Measurements from ENCODE around the gene NTN5. TPM values are rescaled to one million over a fixed set of nuclear protein-coding genes. Genes with fewer than 3 reads are reported as not detected.
"Not testable (repeated sequence)": the region's sequence is repeated elsewhere in the genome, so short reads cannot be mapped to it uniquely, and the experiment has no call there.

The NTN5 gene
- total and polyA plus RNA-seq, 2 experiments from 2014 or later: 0.52 to 0.94 TPM

DNA sequence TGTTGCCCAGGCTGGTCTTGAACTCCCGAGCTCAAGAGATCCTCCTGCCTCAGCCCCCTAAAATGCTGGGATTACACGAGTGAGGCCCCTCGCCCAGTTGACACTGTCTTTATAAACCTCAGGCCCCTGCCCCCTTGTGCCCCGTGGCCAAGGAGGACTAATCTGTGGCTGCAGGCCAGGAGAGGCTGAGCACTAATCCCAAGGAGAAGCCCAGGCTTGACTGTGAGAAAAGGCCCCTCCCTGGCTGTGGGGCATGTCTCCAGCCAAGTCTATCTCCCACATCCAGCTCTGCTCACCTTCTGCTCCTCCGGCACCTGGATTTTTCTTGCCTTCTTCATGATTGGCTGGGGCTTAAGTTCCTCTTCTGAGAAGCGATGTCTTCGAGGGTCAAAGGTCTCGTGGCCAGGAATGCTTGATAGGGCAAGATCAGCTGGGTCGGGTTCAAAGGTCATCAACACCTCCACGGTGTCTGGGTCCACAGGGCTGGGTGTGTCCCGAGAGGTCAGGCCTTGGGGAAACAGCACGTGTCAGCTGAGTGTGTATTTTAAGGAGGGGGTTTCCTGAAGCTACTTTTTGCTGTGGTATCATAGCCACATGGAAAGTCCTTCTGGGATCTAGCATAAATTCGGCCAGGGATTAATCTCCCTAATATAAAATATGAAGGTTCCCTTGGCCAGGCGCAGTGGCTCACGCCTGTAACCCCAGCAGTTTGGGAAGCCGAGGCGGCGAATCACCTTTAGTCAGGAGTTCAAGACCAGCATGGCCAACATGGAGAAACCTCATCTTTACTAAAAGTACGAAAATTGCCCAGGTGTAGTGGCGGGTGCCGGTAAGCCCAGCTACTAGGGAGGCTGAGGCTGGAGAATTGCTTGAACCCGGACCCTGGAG, 39.4 kb downstream of the NTN5 start (continued):
- TF ChIP-seq, protein P1, sequence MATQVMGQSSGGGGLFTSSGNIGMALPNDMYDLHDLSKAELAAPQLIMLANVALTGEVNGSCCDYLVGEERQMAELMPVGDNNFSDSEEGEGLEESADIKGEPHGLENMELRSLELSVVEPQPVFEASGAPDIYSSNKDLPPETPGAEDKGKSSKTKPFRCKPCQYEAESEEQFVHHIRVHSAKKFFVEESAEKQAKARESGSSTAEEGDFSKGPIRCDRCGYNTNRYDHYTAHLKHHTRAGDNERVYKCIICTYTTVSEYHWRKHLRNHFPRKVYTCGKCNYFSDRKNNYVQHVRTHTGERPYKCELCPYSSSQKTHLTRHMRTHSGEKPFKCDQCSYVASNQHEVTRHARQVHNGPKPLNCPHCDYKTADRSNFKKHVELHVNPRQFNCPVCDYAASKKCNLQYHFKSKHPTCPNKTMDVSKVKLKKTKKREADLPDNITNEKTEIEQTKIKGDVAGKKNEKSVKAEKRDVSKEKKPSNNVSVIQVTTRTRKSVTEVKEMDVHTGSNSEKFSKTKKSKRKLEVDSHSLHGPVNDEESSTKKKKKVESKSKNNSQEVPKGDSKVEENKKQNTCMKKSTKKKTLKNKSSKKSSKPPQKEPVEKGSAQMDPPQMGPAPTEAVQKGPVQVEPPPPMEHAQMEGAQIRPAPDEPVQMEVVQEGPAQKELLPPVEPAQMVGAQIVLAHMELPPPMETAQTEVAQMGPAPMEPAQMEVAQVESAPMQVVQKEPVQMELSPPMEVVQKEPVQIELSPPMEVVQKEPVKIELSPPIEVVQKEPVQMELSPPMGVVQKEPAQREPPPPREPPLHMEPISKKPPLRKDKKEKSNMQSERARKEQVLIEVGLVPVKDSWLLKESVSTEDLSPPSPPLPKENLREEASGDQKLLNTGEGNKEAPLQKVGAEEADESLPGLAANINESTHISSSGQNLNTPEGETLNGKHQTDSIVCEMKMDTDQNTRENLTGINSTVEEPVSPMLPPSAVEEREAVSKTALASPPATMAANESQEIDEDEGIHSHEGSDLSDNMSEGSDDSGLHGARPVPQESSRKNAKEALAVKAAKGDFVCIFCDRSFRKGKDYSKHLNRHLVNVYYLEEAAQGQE (IDR thresholded peaks at IDR 0.05; ENCODE audit: unreplicated experiment): no peak
- TF ChIP-seq ZNF114 (CRISPR knock-in tag; IDR thresholded peaks at IDR 0.05): no peak
- TF ChIP-seq, protein P2, sequence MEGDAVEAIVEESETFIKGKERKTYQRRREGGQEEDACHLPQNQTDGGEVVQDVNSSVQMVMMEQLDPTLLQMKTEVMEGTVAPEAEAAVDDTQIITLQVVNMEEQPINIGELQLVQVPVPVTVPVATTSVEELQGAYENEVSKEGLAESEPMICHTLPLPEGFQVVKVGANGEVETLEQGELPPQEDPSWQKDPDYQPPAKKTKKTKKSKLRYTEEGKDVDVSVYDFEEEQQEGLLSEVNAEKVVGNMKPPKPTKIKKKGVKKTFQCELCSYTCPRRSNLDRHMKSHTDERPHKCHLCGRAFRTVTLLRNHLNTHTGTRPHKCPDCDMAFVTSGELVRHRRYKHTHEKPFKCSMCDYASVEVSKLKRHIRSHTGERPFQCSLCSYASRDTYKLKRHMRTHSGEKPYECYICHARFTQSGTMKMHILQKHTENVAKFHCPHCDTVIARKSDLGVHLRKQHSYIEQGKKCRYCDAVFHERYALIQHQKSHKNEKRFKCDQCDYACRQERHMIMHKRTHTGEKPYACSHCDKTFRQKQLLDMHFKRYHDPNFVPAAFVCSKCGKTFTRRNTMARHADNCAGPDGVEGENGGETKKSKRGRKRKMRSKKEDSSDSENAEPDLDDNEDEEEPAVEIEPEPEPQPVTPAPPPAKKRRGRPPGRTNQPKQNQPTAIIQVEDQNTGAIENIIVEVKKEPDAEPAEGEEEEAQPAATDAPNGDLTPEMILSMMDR (conservative IDR thresholded peaks at IDR 0.05; ENCODE audit: low read depth in 2 of 2): no peak

DNA sequence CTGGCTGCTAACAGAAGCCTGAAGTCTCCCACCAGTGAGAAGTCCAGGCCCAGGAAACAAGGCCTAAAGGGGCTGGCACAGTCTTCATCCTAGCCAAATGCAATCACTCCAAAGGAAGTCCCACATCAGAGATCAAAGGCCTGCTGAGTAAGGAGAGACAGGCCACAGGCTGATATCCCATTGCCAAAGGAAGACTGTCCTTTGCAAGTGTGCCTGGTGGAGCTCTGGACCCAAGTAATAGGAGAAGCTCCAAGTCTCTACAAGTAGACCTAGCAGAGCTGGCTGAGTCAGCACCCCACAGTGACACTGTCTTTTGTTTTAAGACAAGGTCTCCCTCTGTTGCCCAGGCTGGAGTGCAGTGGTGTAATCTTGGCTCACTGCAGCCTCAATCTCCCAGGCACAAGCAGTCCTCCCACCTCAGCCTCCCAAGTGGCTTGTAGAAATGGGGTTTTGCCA, 40.1 kb downstream of the NTN5 start:
- no peaks in the 10 kb centered on the region for H4K20me1 ChIP-seq (replicated peaks; ENCODE audit: insufficient read depth)
- Mint-ChIP-seq H3K27me3 (ENCODE audit: insufficient read depth, low read depth, poor library complexity) (peaks cover 32% of the 10 kb centered on the region), H3K4me3 (no peak overlapping the region; the same call in 2 of the 3 replicates), H3K4me1 (peaks cover 30% of the 10 kb centered on the region), H3K27ac (no peak overlapping the region), H3K9me3 (no peaks in the 10 kb centered on the region; the same call in 2 of the 3 replicates), H3K36me3 (ENCODE audit: low read depth) (peaks cover 3% of the 10 kb centered on the region; the same call in 2 of the 3 replicates)
- no peak overlapping the region for H3K27ac ChIP-seq (ENCODE audit: low read depth)
- peaks cover 23% of the 10 kb centered on the region for H3K4me1 ChIP-seq (ENCODE audit: insufficient read depth)
- no peaks in the 10 kb centered on the region for H3K9me2 ChIP-seq (ENCODE audit: insufficient read depth)
- no peak overlapping the region for H3K4me3 ChIP-seq
- no peaks in the 10 kb centered on the region for H3K36me3 ChIP-seq (ENCODE audit: insufficient read depth)
- DNase-seq (ENCODE audit: low spot score) (no peak), ATAC-seq (no peak)
- H3K27me3 ChIP-seq (ENCODE audit: insufficient read depth): peaks cover 14% of the 10 kb centered on the region
- no peaks in the 10 kb centered on the region for H3K79me2 ChIP-seq (replicated peaks; ENCODE audit: insufficient read depth)
- no peak overlapping the region for H2AFZ ChIP-seq
- peaks cover 45% of the 10 kb centered on the region for H3F3A ChIP-seq (replicated peaks; ENCODE audit: low read depth)
- TF ChIP-seq, protein P2 (conservative IDR thresholded peaks at IDR 0.05; ENCODE audit: low read depth in 2 of 2): no peak
- no peak for TF ChIP-seq ZNF114 (CRISPR knock-in tag; IDR thresholded peaks at IDR 0.05)
- no peak overlapping the region for H3K4me2 ChIP-seq

DNA sequence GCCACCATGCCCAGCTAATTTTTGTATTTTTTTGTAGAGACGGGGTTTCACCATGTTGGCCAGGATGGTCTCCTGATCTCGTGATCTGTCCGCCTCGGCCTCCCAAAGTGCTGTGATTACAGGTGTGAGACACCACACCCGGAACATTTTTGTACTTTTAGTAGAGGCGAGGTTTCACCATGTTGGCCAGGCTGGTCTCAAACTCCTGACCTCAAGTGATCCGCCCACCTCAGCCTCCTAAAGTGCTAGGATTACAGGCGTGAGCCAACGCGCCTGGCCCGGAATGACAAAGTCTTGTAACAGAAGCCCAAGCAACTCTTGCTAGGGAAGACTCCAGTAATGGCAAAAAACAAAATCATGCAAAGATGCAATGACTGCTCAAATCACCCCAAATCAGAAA, 40.5 kb downstream of the NTN5 start:
- peaks cover 34% of the 10 kb centered on the region for H3K27me3 Mint-ChIP-seq (ENCODE audit: insufficient read depth, low read depth, poor library complexity)
- peaks cover 30% of the 10 kb centered on the region for H3K4me1 Mint-ChIP-seq
- H3K4me3 ChIP-seq; H3K36me3 ChIP-seq (ENCODE audit: insufficient read depth); ATAC-seq; H3K9me3 Mint-ChIP-seq; H3K9me2 ChIP-seq (ENCODE audit: insufficient read depth); H3K79me2 ChIP-seq (replicated peaks; ENCODE audit: insufficient read depth); H2AFZ ChIP-seq; H3K4me2 ChIP-seq; H3K27ac Mint-ChIP-seq; H4K20me1 ChIP-seq (replicated peaks; ENCODE audit: insufficient read depth); H3K4me3 Mint-ChIP-seq; H3K36me3 Mint-ChIP-seq (ENCODE audit: low read depth); DNase-seq (ENCODE audit: low spot score); H3K27ac ChIP-seq (ENCODE audit: low read depth): not testable (repeated sequence)
- Histone ChIP-seq H3F3A (replicated peaks; ENCODE audit: low read depth) (peaks cover 45% of the 10 kb centered on the region), H3K27me3 (ENCODE audit: insufficient read depth) (peaks cover 14% of the 10 kb centered on the region), H3K4me1 (ENCODE audit: insufficient read depth) (peaks cover 23% of the 10 kb centered on the region)
